ENCODE data around the gene TLE1.

GRCh38 chr9:81579381-81579780, 110.0 kb downstream of the TLE1 start:
- TF ChIP-seq CTCF (IDR thresholded peaks at IDR 0.05): no peak
- no peak for TF ChIP-seq POLR2A (IDR thresholded peaks at IDR 0.05)

Measured in Peyer's patch (tissue), 4 donors.